H1 (cell line): ENCODE results near the gene PACSIN1. TPM values are rescaled to one million over a fixed set of nuclear protein-coding genes. Genes with fewer than 3 reads are reported as not detected.

Experiments
- CTCF ChIA-PET: fragments of 300-600 bp; sonication (Branson Sonifier 250); formaldehyde crosslinking; loops from one replicate; lab custom pipeline; 2021; ENCODE audit not compliant: partially characterized antibody; lab: Charles Lee
- POLR2A ChIA-PET: fragments of 300-600 bp; sonication (Branson Sonifier 250); formaldehyde crosslinking; loops from one replicate; lab custom pipeline; 2021; ENCODE audit warnings: inconsistent platforms; ENCODE audit not compliant: partially characterized antibody; lab: Charles Lee
- DNase-seq, 2 experiments: peaks; one replicate each; pipeline versions ENCODE4 v3.0.0 to v3.0.0-alpha.2; 2010 to 2022; ENCODE audit warnings: low spot score in 2 of 2, low read depth in 1 of 2, mixed read lengths in 1 of 2
- FAIRE-seq: peaks from 2 replicates; lab custom pipeline; 2011; peaks lifted over from hg19 to GRCh38; lab: Jason Lieb, UNC
- H2AFZ ChIP-seq: 2 replicates; pipeline ENCODE4 v1.8.1; 2012; ENCODE audit warnings: low read length, inconsistent platforms
- H2AK5ac ChIP-seq: 2 replicates; pipeline ENCODE4 v1.6.1; 2013; ENCODE audit warnings: low read depth, low read length
- H2BK120ac ChIP-seq: replicated peaks from 2 replicates; pipeline ENCODE3; 2013; ENCODE audit warnings: low read depth, low read length, inconsistent platforms
- H2BK12ac ChIP-seq: 2 replicates; pipeline ENCODE4 v1.6.1; 2013; ENCODE audit warnings: low read depth, low read length
- H2BK15ac ChIP-seq: 2 replicates; pipeline ENCODE4 v1.6.1; 2013; ENCODE audit warnings: low read length
- H2BK20ac ChIP-seq: 2 replicates; pipeline ENCODE4 v1.6.1; 2013; ENCODE audit warnings: low read length
- H2BK5ac ChIP-seq: 2 replicates; pipeline ENCODE4 v1.6.1; 2013; ENCODE audit warnings: low read depth, low read length
- H3K14ac ChIP-seq: 2 replicates; pipeline ENCODE4 v1.6.1; 2013; ENCODE audit warnings: inconsistent platforms; ENCODE audit not compliant: insufficient read length
- H3K18ac ChIP-seq: 2 replicates; pipeline ENCODE4 v1.6.1; 2013; ENCODE audit warnings: low read length; ENCODE audit errors: extremely low read depth
- H3K23ac ChIP-seq: 2 replicates; pipeline ENCODE4 v1.6.1; 2013; ENCODE audit warnings: inconsistent platforms; ENCODE audit not compliant: insufficient read length
- H3K23me2 ChIP-seq: 2 replicates; pipeline ENCODE4 v1.6.1; 2013; ENCODE audit warnings: low read depth, low read length
- H3K27ac ChIP-seq: 2 replicates; pipeline ENCODE4 v1.6.1; 2011; ENCODE audit warnings: low read depth, low read length, inconsistent platforms
- H3K27me3 ChIP-seq, 4 experiments: replicated peaks in 1 of 4; 1 replicate in 1 of 4; 2 replicates in 3 of 4; pipeline versions ENCODE4 v1.6.1 to v1.8.1; 2011 to 2013; ENCODE audit warnings: low read length in 3 of 4, mild to moderate bottlenecking in 3 of 4, inconsistent platforms in 2 of 4, mixed read lengths in 2 of 4, moderate library complexity in 1 of 4; ENCODE audit not compliant: control insufficient read depth in 3 of 4, insufficient read depth in 3 of 4; ENCODE audit errors: extremely low read depth in 1 of 4
- H3K36me3 ChIP-seq, 4 experiments: 2 replicates each; pipeline versions ENCODE4 v1.6.1 to v1.8.1; 2011 to 2013; ENCODE audit warnings: mild to moderate bottlenecking in 4 of 4, low read length in 3 of 4, moderate library complexity in 2 of 4, control low read depth in 1 of 4, inconsistent platforms in 1 of 4; ENCODE audit not compliant: insufficient read depth in 4 of 4, control insufficient read depth in 2 of 4
- H3K4ac ChIP-seq: replicated peaks from 2 replicates; pipeline ENCODE3; 2013; ENCODE audit warnings: low read length, low read depth, mixed read lengths, inconsistent platforms; ENCODE audit not compliant: insufficient read length
- H3K4me1 ChIP-seq, 4 experiments: replicated peaks in 1 of 4; 1 replicate in 1 of 4; 2 replicates in 3 of 4; pipeline versions ENCODE4 v1.6.1 to v1.8.1; 2011 to 2013; ENCODE audit warnings: low read length in 3 of 4, inconsistent platforms in 2 of 4, mixed read lengths in 1 of 4; ENCODE audit not compliant: insufficient read depth in 4 of 4, control insufficient read depth in 3 of 4
- H3K4me2 ChIP-seq, 2 experiments: 2 replicates each; pipeline versions ENCODE4 v1.6.1 to v1.8.1; 2011 to 2013; ENCODE audit warnings: low read depth in 2 of 2, low read length in 2 of 2, control low read depth in 1 of 2, inconsistent platforms in 1 of 2, mild to moderate bottlenecking in 1 of 2; ENCODE audit not compliant: insufficient read depth in 1 of 2
- H3K4me3 ChIP-seq, 4 experiments: fragments of 200-600, 300-600 bp in 1 of 4; sonication (generic), shearing (Covaris generic), sonication (Bioruptor Twin) in 1 of 4; 2 replicates each; pipeline versions ENCODE4 v1.5.1 to v1.8.1; 2011 to 2016; ENCODE audit warnings: low read length in 4 of 4, low read depth in 3 of 4, control low read depth in 2 of 4, inconsistent platforms in 2 of 4, mild to moderate bottlenecking in 2 of 4, mixed read lengths in 1 of 4, moderate library complexity in 1 of 4; ENCODE audit not compliant: insufficient read depth in 2 of 4; ENCODE audit errors: extremely low read depth in 1 of 4
- H3K56ac ChIP-seq: replicated peaks from 2 replicates; pipeline ENCODE3; 2013; ENCODE audit warnings: low read depth, mild to moderate bottlenecking, mixed read lengths, low read length, inconsistent platforms; ENCODE audit not compliant: insufficient read length
- H3K79me1 ChIP-seq: 2 replicates; pipeline ENCODE4 v1.6.1; 2013; ENCODE audit warnings: low read depth, low read length, control low read depth
- H3K79me2 ChIP-seq, 2 experiments: 2 replicates each; pipeline versions ENCODE4 v1.6.1 to v1.8.1; 2012 to 2013; ENCODE audit warnings: low read length in 2 of 2, mild to moderate bottlenecking in 2 of 2, inconsistent platforms in 1 of 2; ENCODE audit not compliant: insufficient read depth in 2 of 2, control insufficient read depth in 1 of 2
- H3K9ac ChIP-seq, 4 experiments: replicated peaks in 1 of 4; 1 replicate in 1 of 4; 2 replicates in 3 of 4; pipeline versions ENCODE4 v1.6.1 to v1.8.1; 2011 to 2013; ENCODE audit warnings: low read depth in 3 of 4, low read length in 3 of 4, control low read depth in 2 of 4, mild to moderate bottlenecking in 2 of 4, moderate library complexity in 2 of 4, inconsistent platforms in 1 of 4; ENCODE audit errors: extremely low read depth in 1 of 4
- H3K9me3 ChIP-seq, 2 experiments: 2 replicates each; pipeline versions ENCODE4 v1.6.1 to v1.8.1; 2012 to 2013; ENCODE audit warnings: mild to moderate bottlenecking in 2 of 2, moderate library complexity in 2 of 2, control low read depth in 1 of 2, inconsistent platforms in 1 of 2, low read depth in 1 of 2, low read length in 1 of 2, mixed read lengths in 1 of 2; ENCODE audit not compliant: insufficient read depth in 2 of 2
- H4K20me1 ChIP-seq, 2 experiments: replicated peaks in 1 of 2; 2 replicates each; pipeline versions ENCODE3 to v1.8.1; 2011 to 2013; ENCODE audit warnings: inconsistent platforms in 2 of 2, low read length in 2 of 2, mild to moderate bottlenecking in 1 of 2; ENCODE audit not compliant: insufficient read depth in 2 of 2, control insufficient read depth in 1 of 2
- H4K5ac ChIP-seq: 2 replicates; pipeline ENCODE4 v1.6.1; 2013; ENCODE audit warnings: low read length, low read depth, mixed read lengths, inconsistent platforms; ENCODE audit not compliant: insufficient read length
- H4K8ac ChIP-seq: 2 replicates; pipeline ENCODE4 v1.8.0; 2013; ENCODE audit warnings: mild to moderate bottlenecking, moderate library complexity, low read length, inconsistent platforms; ENCODE audit not compliant: insufficient read depth; ENCODE audit errors: extremely low read depth
- H4K91ac ChIP-seq: replicated peaks from 2 replicates; pipeline ENCODE3; 2013; ENCODE audit warnings: low read length, mixed read lengths, inconsistent platforms; ENCODE audit not compliant: insufficient read length
- CHD2 ChIP-seq: IDR thresholded peaks from 2 replicates; pipeline ENCODE4 v1.6.1; 2012; ENCODE audit warnings: low read length, improper control_type of control experiment
- CTCF ChIP-seq, 3 experiments: IDR thresholded peaks; 1 replicate in 2 of 3; 2 replicates in 1 of 3; pipeline versions ENCODE4 v1.5.1 to v1.6.1; 2011; ENCODE audit warnings: low read length in 3 of 3, mild to moderate bottlenecking in 3 of 3, inconsistent platforms in 2 of 3, low read depth in 1 of 3, moderate library complexity in 1 of 3; ENCODE audit not compliant: insufficient read depth in 1 of 3; ENCODE audit errors: control extremely low read depth in 1 of 3
- PHF8 ChIP-seq: fragments of 200-600 bp; sonication (generic); conservative IDR thresholded peaks from 2 replicates; pipeline ENCODE4 v1.7.1; 2012; ENCODE audit warnings: low read depth, mild to moderate bottlenecking, inconsistent platforms, low read length, moderate library complexity
- POLR2A ChIP-seq, 2 experiments: IDR thresholded peaks; 1 replicate in 1 of 2; 2 replicates in 1 of 2; pipeline ENCODE4 v1.6.1; 2011; ENCODE audit warnings: low read depth in 2 of 2, low read length in 2 of 2, mild to moderate bottlenecking in 2 of 2; ENCODE audit errors: control extremely low read depth in 1 of 2
- POLR2AphosphoS5 ChIP-seq: IDR thresholded peaks from 2 replicates; pipeline ENCODE4 v1.6.1; 2011; ENCODE audit warnings: low read depth, low read length
- SP1 ChIP-seq: IDR thresholded peaks from 2 replicates; pipeline ENCODE4 v1.6.1; 2011; ENCODE audit warnings: low read depth, low read length
- SP2 ChIP-seq: IDR thresholded peaks from 2 replicates; pipeline ENCODE4 v1.6.1; 2012; ENCODE audit warnings: mild to moderate bottlenecking, low read length, inconsistent platforms
- SP4 ChIP-seq: IDR thresholded peaks from 2 replicates; pipeline ENCODE4 v1.6.1; 2012; ENCODE audit warnings: low read length, inconsistent platforms
- TAF1 ChIP-seq: IDR thresholded peaks from 2 replicates; pipeline ENCODE4 v1.6.1; 2011; ENCODE audit warnings: mild to moderate bottlenecking, low read depth, low read length
- TBP ChIP-seq: IDR thresholded peaks from 2 replicates; pipeline ENCODE4 v1.6.1; 2011; ENCODE audit warnings: low read depth, low read length, improper control_type of control experiment
- TCF12 ChIP-seq: IDR thresholded peaks from 2 replicates; pipeline ENCODE4 v1.6.1; 2011; ENCODE audit warnings: low read depth, mild to moderate bottlenecking, low read length
- WGBS, 2 experiments: shearing (Covaris generic) in 1 of 2; methylation state at CpG; one replicate each; pipeline versions ENCODE4 v1.1.6 to v1.1.7; 2013 to 2015; ENCODE audit warnings: low lambda C conversion rate in 2 of 2, mixed read lengths in 2 of 2, inconsistent platforms in 1 of 2, low coverage in 1 of 2, missing lambda C conversion rate in 1 of 2; ENCODE audit not compliant: insufficient replicate concordance in 2 of 2, insufficient coverage in 1 of 2, insufficient read length in 1 of 2; ENCODE audit errors: extremely low coverage in 1 of 2, missing lambda C conversion rate in 1 of 2; 5-methylcytosine and 5-hydroxymethylcytosine counted together
- polyA plus RNA-seq, 7 experiments: library from polyadenylated mRNA; depleted of rRNA in 3 of 7; stranded (reverse) in 5 of 7; unstranded in 2 of 7; fragments of >200 nt in 5 of 7; fragments of 200-250 nt in 2 of 7; gene quantifications; 1 replicate in 5 of 7; 2 replicates in 1 of 7; 4 replicates in 1 of 7; pipeline versions ENCODE4 v1.2.1 to v1.2.3, GENCODE V29; 2011 to 2013; ENCODE audit warnings: missing spikeins in 2 of 7, mixed read lengths in 2 of 7
- total RNA-seq: library from RNA; stranded (reverse); fragmentation: NEBNext Ultra II Directional; extraction: Animal tissue kit (Norgen Biotek cat#: 25700); gene quantifications from 2 replicates; pipeline ENCODE4 v1.2.1, GENCODE V29; 2021

Gene PACSIN1
- total and polyA plus RNA-seq, 2 of the 8 experiments (the other 6 are each of a cell fraction or from before 2014, with no cell fraction given) = 5.9 to 11.1 TPM

GRCh38 chr6:34531580-34532201, 65.8 kb downstream of the PACSIN1 start:
- Histone ChIP-seq H3K4me2 (peak overlapping the region; percentile 38 to 53; a peak in 3 of 4 replicates), H3K14ac (no peak overlapping the region), H2BK120ac (no peak overlapping the region), H4K5ac (no peak overlapping the region), H4K8ac (peak overlapping the region; percentile 35; the same call in 1 of the 2 replicates), H3K9ac (no peak overlapping the region), H2BK5ac (peak overlapping the region; percentile 35; the same call in 1 of the 2 replicates), H2BK20ac (no peak overlapping the region), H4K20me1 (no peaks in the 10 kb centered on the region), H3K4me1 (peaks cover 3 to 18% (median 8%) of the 10 kb centered on the region in 4 experiments), H3K27me3 (no peaks in the 10 kb centered on the region), H3K23me2 (no peaks in the 10 kb centered on the region; the same call in 1 of the 2 replicates), H3K23ac (no peak overlapping the region), H3K4me3 (no peak overlapping the region), H3K4ac (no peak overlapping the region), H3K79me2 (no peaks in the 10 kb centered on the region), H2BK15ac (no peak overlapping the region), H3K79me1 (no peaks in the 10 kb centered on the region), H3K27ac (no peak overlapping the region), H3K56ac (no peak overlapping the region), H2AFZ (no peak overlapping the region), H3K18ac (no peak overlapping the region; the same call in 1 of the 2 replicates), H2BK12ac (0 out of 2 replicates have a peak overlapping the region, but pooled peaks have one; percentile 12), H4K91ac (no peak overlapping the region), H3K36me3 (no peaks in the 10 kb centered on the region; a peak in 1 of 8 replicates), H2AK5ac (no peak overlapping the region), H3K9me3 (no peaks in the 10 kb centered on the region)
- ChIA-PET POLR2A (interaction anchor here (0.6 to 2.7 kb wide), 39 partner anchors 8 to 727 kb away, joined by 3 to 11 read pairs (median 3); partner anchors contain the start of genes HMGA1, PACSIN1 and RPS10), CTCF (interaction anchor here (0.5 to 8.4 kb wide), 11 partner anchors 12 to 127 kb away, joined by 3 to 79 read pairs (median 3); no protein-coding TSS in a partner anchor)
- DNase-seq = peak; percentile 57 to 80
- 80% methylated on average over 24 of the region's 29 CpGs; no CpG with 5 or more reads in 1 of the 2 experiments for WGBS, 2 experiments
- TF ChIP-seq TCF12 (no peak), CTCF (IDR thresholded peaks at IDR 0.05; ENCODE audit: control extremely low read depth in 1 of 3, insufficient read depth in 1 of 3, low read depth in 1 of 3, low read length in 3 of 3) (no peak), CHD2 (peak; percentile 60; the same call in 1 of the 2 replicates), SP4 (0 out of 2 replicates have a peak, but pooled peaks have one; percentile 34), PHF8 (peak; percentile 38; the same call in 1 of the 2 replicates), POLR2AphosphoS5 (peak; percentile 73), SP1 (peak; percentile 89; the same call in 1 of the 2 replicates), POLR2A (IDR thresholded peaks at IDR 0.05; ENCODE audit: control extremely low read depth in 1 of 2, low read depth in 2 of 2, low read length in 2 of 2) (peak in 1 of 2 experiments; percentile 65; a peak in 2 of 3 replicates), TBP (peak; percentile 86), SP2 (peak; percentile 53; the same call in 1 of the 2 replicates), TAF1 (peak; percentile 75; the same call in 1 of the 2 replicates)
- FAIRE-seq = peak; percentile 74
